WTC11 (cell line): ENCODE measurements around the gene SLC8A1. TPM values are rescaled to one million over a fixed set of nuclear protein-coding genes. Genes with fewer than 3 reads are reported as not detected.

Experiments used
- ATAC-seq: fragments of 200-7000 bp; cut with Tn5 transposase; 2 replicates; pipeline ENCODE4 v1.10.0; 2021; ENCODE audit warnings: mild to moderate bottlenecking, moderate library complexity
- CTCF ChIA-PET: fragments of 300-600 bp; sonication (Branson Sonifier 250); formaldehyde crosslinking; loops from one replicate; lab custom pipeline; 2021; ENCODE audit warnings: antibody characterized with exemption; lab: Charles Lee
- POLR2A ChIA-PET: fragments of 350-600 bp; sonication (Branson Sonifier 250); formaldehyde crosslinking; loops from one replicate; lab custom pipeline; 2021; ENCODE audit warnings: antibody characterized with exemption; lab: Charles Lee
- DNase-seq: peaks from one replicate; pipeline ENCODE4 v3.0.0; 2021; ENCODE audit warnings: low spot score
- H3K27ac Mint-ChIP-seq: 2 replicates; pipeline ENCODE4 v1.8.0; 2021; ENCODE audit warnings: mixed read lengths
- H3K27me3 Mint-ChIP-seq: 2 replicates; pipeline ENCODE4 v1.8.0; 2021; ENCODE audit warnings: low read depth, mild to moderate bottlenecking, moderate library complexity, mixed read lengths
- H3K36me3 Mint-ChIP-seq: 2 replicates; pipeline ENCODE4 v1.8.0; 2021; ENCODE audit warnings: mixed read lengths
- H3K4me1 Mint-ChIP-seq: 2 replicates; pipeline ENCODE4 v1.8.0; 2022; ENCODE audit warnings: mixed read lengths
- H3K4me3 Mint-ChIP-seq: 2 replicates; pipeline ENCODE4 v1.8.0; 2021; ENCODE audit warnings: mild to moderate bottlenecking, moderate library complexity, mixed read lengths
- H3K9me3 Mint-ChIP-seq: 2 replicates; pipeline ENCODE4 v1.8.0; 2021; ENCODE audit warnings: mixed read lengths
- ATF2 ChIP-seq: sonication (generic); formaldehyde crosslinking; IDR thresholded peaks from 2 replicates; pipeline ENCODE4 v1.8.1; 2022; ENCODE audit warnings: low read depth, missing genetic modification reagents, borderline replicate concordance
- CREB1 ChIP-seq: sonication (generic); formaldehyde crosslinking; IDR thresholded peaks from 2 replicates; pipeline ENCODE4 v1.8.0; 2023; ENCODE audit warnings: mild to moderate bottlenecking, missing genetic modification reagents
- ETV6 ChIP-seq: sonication (generic); formaldehyde crosslinking; IDR thresholded peaks from 2 replicates; pipeline ENCODE4 v1.8.1; 2022; ENCODE audit warnings: mild to moderate bottlenecking, missing genetic modification reagents
- FOXJ3 ChIP-seq: sonication (generic); formaldehyde crosslinking; IDR thresholded peaks from 2 replicates; pipeline ENCODE4 v1.9.0; 2021; ENCODE audit warnings: missing genetic modification reagents, mild to moderate bottlenecking, borderline replicate concordance
- FOXP4 ChIP-seq: sonication (generic); formaldehyde crosslinking; IDR thresholded peaks from 2 replicates; pipeline ENCODE4 v1.8.0; 2022; ENCODE audit warnings: mild to moderate bottlenecking, missing genetic modification reagents
- IRF1 ChIP-seq: sonication (generic); formaldehyde crosslinking; IDR thresholded peaks from 2 replicates; pipeline ENCODE4 v1.8.0; 2023; ENCODE audit warnings: missing genetic modification reagents
- NR2C2 ChIP-seq: sonication (generic); formaldehyde crosslinking; IDR thresholded peaks from 2 replicates; pipeline ENCODE4 v1.8.0; 2022; ENCODE audit warnings: mild to moderate bottlenecking, missing genetic modification reagents
- PRDM15 ChIP-seq: sonication (generic); formaldehyde crosslinking; IDR thresholded peaks from 2 replicates; pipeline ENCODE4 v1.8.0; 2022; ENCODE audit warnings: missing genetic modification reagents
- PRRX2 ChIP-seq: fragments of 250-450 bp; sonication (Bioruptor Pico); IDR thresholded peaks from 2 replicates; pipeline ENCODE4 v1.8.0; 2021; ENCODE audit warnings: mild to moderate bottlenecking
- USF2 ChIP-seq: sonication (generic); formaldehyde crosslinking; IDR thresholded peaks from 2 replicates; pipeline ENCODE4 v1.8.1; 2023; ENCODE audit warnings: mild to moderate bottlenecking, missing genetic modification reagents, moderate library complexity
- ZBTB43 ChIP-seq: sonication (generic); formaldehyde crosslinking; IDR thresholded peaks from 2 replicates; pipeline ENCODE4 v1.8.1; 2023; ENCODE audit warnings: mild to moderate bottlenecking, missing genetic modification reagents
- ZNF512 ChIP-seq: sonication (generic); formaldehyde crosslinking; IDR thresholded peaks from 2 replicates; pipeline ENCODE4 v1.8.1; 2022; ENCODE audit warnings: missing genetic modification reagents, borderline replicate concordance
- total RNA-seq: library from RNA; stranded (reverse); gene quantifications from 3 replicates; pipeline ENCODE4 v1.2.3, GENCODE V29; 2021

Gene SLC8A1
- total RNA-seq, 1 experiment from 2014 or later: 2.6 TPM

GRCh38 chr2:40430776-40431599 is 20.9 kb downstream of the SLC8A1 start:
- CTCF ChIA-PET: interaction anchor here (0.7 kb wide), 1 partner anchor 19 kb away, joined by 3 read pairs; no protein-coding TSS in a partner anchor
- H3K27me3 Mint-ChIP-seq: no peaks in the 10 kb centered on the region
- TF ChIP-seq FOXP4 (CRISPR knock-in tag): no peak
- TF ChIP-seq PRDM15: no peak
- TF ChIP-seq FOXJ3 (CRISPR knock-in tag): no peak
- TF ChIP-seq, all 79 proteins: peak for 0
- Mint-ChIP-seq H3K27ac (no peak overlapping the region), H3K4me1 (peaks cover 3% of the 10 kb centered on the region; the same call in 1 of the 2 replicates), H3K36me3 (no peaks in the 10 kb centered on the region), H3K9me3 (no peaks in the 10 kb centered on the region), H3K4me3 (no peak overlapping the region)
- POLR2A ChIA-PET: no interaction called here
- ATAC-seq: no peak
- no peak for DNase-seq

- H3K4me3 Mint-ChIP-seq: no peak overlapping the region
- no peaks in the 10 kb centered on the region for H3K4me1 Mint-ChIP-seq
- H3K27ac Mint-ChIP-seq: no peak overlapping the region
- no peak for DNase-seq
- no peaks in the 10 kb centered on the region for H3K27me3 Mint-ChIP-seq
- no peak for ATAC-seq
- H3K36me3 Mint-ChIP-seq: no peaks in the 10 kb centered on the region
- ChIA-PET POLR2A (no interaction called here), CTCF (interaction anchor here (0.7 kb wide), 1 partner anchor 515 kb away, joined by 3 read pairs; no protein-coding TSS in a partner anchor)
- H3K9me3 Mint-ChIP-seq: no peaks in the 10 kb centered on the region
- TF ChIP-seq PRRX2 (CRISPR knock-in tag) (no peak), ATF2 (no peak), CREB1 (CRISPR knock-in tag) (no peak)
These were observed 23.5 kb downstream of the SLC8A1 start for GRCh38 chr2:40428439-40428838.

GRCh38 chr2:40421631-40422297 is 30.1 kb downstream of the SLC8A1 start:
- POLR2A ChIA-PET: no interaction called here

More at GRCh38 chr2:40421631-40422297, 30.1 kb downstream of the SLC8A1 start:
- no peak for TF ChIP-seq NR2C2 (CRISPR knock-in tag)
- TF ChIP-seq USF2 (CRISPR knock-in tag): no peak
- TF ChIP-seq ZNF512 (CRISPR knock-in tag): no peak
- TF ChIP-seq ZBTB43 (CRISPR knock-in tag): no peak
- TF ChIP-seq IRF1 (CRISPR knock-in tag): no peak
- TF ChIP-seq ETV6 (CRISPR knock-in tag): no peak
- DNase-seq (no peak), ATAC-seq (no peak)
- 0 out of 2 replicates have a peak, but pooled peaks cover 3% of the 10 kb centered on the region for H3K9me3 Mint-ChIP-seq
- H3K36me3 Mint-ChIP-seq: no peaks in the 10 kb centered on the region
- CTCF ChIA-PET: no interaction called here
- no peaks in the 10 kb centered on the region for H3K4me1 Mint-ChIP-seq
- no peak overlapping the region for H3K27ac Mint-ChIP-seq
- no peaks in the 10 kb centered on the region for H3K27me3 Mint-ChIP-seq
- no peak overlapping the region for H3K4me3 Mint-ChIP-seq
